HG03159 (cell line): ENCODE results near the gene CDC23.
"Not testable (repeated sequence)": the region's sequence is repeated elsewhere in the genome, so short reads cannot be mapped to it uniquely, and the experiment has no call there.

ENCODE experiments used
- ATAC-seq: cut with Tn5 transposase; IDR thresholded peaks from one replicate; pipeline ENCODE4 v1.9.1; 2021; ENCODE audit warnings: mild to moderate bottlenecking, moderate library complexity; ENCODE audit not compliant: unreplicated experiment

The CDC23 gene

GRCh38 chr5:138216799-138217198, 3.7 kb upstream of the CDC23 start:
- no peak for ATAC-seq

GRCh38 chr5:138212828-138213160, 329 bp downstream of the CDC23 start:
- peak; percentile 34 for ATAC-seq

GRCh38 chr5:138210985-138211384, 2.1 kb downstream of the CDC23 start:
- no peak for ATAC-seq

GRCh38 chr5:138193859-138194258, 19.3 kb downstream of the CDC23 start:
- not testable (repeated sequence) for ATAC-seq

- no peak for ATAC-seq
Observed at GRCh38 chr5:138192826-138193225, 20.3 kb downstream of the CDC23 start.

- ATAC-seq = no peak
Observed at GRCh38 chr5:138188626-138189025, 24.5 kb downstream of the CDC23 start.

DNA sequence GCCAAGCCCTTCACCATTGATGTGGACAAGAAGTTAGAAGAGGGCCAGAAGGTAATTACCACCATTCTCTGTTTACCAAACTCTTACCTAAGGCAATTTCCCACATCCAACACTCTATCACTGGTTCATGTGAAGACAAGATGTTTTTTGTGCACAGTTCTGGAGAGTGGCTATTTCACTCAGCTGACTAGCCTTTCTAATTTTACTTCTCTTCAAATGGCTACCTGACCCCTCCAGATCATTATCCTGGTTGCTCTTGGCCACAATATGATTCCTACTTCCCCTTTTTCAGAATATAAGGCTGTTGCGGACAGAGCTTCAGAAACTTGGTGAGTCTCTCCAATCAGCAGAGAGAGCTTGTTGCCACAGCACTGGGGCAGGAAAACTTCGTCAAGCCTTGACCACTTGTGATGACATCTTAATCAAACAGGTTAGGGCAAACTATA, 27.1 kb downstream of the CDC23 start:
- no peak for ATAC-seq

DNA sequence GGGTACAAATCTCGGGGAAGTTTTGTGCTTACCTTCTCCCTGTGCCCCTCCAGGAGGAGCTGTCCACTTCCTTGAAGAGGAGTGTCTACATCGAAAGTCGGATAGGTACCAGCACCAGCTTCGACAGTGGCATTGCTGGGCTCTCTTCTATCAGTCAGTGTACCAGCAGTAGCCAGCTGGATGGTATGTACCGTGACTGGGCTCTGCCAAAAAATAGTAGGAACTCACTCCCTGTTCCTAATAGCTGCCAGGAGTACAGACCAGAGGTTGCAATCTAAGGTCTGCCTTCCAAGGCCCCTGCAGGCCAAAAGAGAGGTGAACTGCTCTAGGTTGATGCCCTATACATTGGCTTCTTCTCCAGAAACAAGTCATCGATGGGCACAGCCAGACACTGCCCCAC, 30.3 kb downstream of the CDC23 start:
- ATAC-seq = no peak

- no peak for ATAC-seq
Observed at GRCh38 chr5:138180841-138181240, 32.3 kb downstream of the CDC23 start.

GRCh38 chr5:138180183-138180782, 32.8 kb downstream of the CDC23 start:
- no peak for ATAC-seq

GRCh38 chr5:138179277-138179857, 33.8 kb downstream of the CDC23 start:
- no peak for ATAC-seq

GRCh38 chr5:138178516-138179276, 34.4 kb downstream of the CDC23 start, which contains the start of the genes BRD8 and KIF20A:
TSS of gene BRD8 (minus strand) at chr5:138178630. CDS start at chr5:138178614, 16 bp downstream.
TSS of gene KIF20A (plus strand) at chr5:138179112. CDS start at chr5:138179681, 569 bp downstream.
- ATAC-seq = peak; percentile 83

DNA sequence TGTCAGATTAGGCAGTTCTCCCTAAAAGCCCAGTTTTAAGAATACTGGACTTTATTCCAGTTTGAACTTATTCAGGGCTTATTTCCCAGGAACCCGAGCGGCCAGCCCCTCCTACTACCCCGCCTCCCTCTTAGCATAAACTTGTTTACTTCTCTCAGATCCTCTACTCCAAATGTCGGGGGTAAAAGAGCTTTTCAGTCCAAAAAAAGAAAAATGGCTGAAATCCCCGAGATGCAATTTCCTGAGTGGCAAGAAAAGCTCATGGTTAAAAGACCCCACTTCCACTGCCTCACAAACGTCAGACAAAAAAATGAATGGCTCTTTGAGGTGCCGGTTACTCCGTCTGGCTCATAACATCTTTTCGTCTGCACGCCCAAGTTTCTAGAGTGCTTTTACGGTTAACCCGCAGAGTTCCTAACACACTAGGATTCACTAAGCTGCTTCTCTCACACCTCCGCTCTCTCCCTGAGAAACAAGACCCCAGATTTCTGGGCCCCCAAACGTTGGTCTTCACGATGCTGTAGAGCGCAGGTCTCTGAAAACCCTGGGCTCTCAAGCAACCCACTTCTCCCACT, 35.1 kb downstream of the CDC23 start:
- no peak for ATAC-seq

GRCh38 chr5:138170299-138170698, 42.8 kb downstream of the CDC23 start:
- ATAC-seq = no peak

GRCh38 chr5:138169124-138169523, 44.0 kb downstream of the CDC23 start:
- ATAC-seq = no peak

DNA sequence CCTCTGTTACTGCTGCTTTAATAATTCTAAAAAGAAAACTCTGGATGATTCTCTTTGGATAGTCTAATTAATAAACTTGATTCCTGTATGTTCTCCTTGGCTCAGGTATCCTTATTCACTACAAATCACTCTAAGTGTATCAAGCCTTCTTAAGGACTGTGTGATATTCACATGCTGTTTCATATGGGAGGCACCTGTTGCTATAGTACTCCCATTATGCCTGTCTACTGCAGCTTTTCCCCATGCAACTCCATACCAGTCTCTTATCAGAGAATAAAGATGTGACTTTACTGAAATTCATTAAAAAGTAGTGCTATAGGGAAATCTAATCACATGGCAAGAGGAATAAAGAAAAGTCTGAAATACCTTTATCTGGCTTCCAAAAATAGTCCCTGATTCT, 49.4 kb downstream of the CDC23 start:
- no peak for ATAC-seq

DNA sequence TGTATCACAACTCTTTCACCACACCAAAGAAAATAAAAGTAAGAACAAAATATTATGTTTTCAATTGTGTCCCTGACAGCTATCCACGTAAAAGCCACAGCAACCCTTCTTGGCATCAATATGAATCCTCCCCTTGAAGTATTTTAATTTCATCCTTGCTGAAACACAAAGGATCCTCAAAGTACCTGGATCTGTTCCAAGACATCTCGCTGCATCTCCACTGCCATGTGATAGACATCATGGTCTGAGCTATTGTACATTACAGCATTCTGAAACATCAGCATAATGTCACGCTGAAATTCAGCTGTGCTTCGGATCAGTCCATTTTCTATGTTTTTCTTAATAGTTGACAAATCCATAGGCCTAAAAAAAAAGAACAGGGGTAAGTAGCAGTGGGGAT, 52.4 kb downstream of the CDC23 start:
- ATAC-seq = no peak

DNA sequence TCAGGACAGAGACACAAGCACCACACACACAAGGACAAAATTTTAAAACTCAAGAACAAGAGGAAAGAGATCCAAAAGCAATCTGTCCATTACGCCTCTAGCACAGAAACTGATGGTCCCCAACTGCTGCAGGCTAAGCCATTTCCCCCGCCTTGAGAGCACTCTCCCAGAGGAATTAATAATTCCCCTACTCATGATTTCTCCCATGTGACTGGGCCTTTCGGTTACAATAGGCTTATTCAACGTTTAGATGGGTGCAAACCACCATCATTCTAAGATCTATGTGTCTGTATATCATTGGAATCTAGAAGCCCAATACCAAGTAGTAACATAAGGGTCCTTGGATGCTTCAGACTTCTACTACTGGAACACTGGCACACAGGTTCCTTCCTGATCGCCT, 53.5 kb downstream of the CDC23 start:
- no peak for ATAC-seq

DNA sequence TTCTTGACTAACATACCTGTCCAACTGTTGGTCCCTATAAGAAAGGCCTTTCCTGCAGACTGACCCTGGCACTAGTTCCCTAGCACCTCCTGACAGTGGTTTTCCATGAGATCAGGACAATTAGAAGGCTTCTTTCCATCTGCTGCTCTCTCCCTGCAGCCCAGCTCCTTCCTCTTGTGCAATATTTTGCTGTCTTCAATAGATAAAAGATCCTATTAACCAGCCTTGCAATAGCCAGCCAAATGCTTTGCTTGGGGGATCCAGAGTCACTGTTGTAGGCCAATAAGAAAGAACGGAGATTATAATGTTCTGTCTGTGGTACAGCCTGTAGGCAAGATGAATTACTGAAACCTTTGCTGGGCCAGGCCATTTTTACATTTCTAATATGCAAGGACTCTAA, 55.5 kb downstream of the CDC23 start:
- ATAC-seq = no peak

- not testable (repeated sequence) for ATAC-seq
Observed at GRCh38 chr5:138155977-138156376, 57.1 kb downstream of the CDC23 start.

GRCh38 chr5:138149530-138149929, 63.6 kb downstream of the CDC23 start:
- no peak for ATAC-seq

DNA sequence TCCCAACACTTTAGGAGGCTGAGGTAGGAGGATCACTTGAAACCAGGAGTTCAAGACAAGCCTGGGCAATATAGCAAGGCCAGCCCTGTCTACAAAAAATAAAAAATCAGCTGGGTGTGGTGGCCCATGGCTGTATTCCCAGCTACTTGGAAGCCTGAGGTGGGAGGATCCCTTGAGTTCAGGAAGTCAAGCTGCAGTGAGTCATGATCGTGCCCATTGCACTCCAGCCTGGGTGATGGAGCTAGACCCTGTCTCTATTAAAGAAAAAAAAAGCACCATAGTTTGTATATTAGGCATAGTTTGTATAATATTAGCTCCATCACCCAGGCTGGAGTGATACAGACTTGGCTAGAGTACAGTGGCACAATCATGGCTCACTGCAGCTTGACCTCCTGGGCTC, 64.3 kb downstream of the CDC23 start:
- no peak for ATAC-seq
